OCI-LY1 (cell line): ENCODE data around the gene SLC25A33.

ENCODE experiments used
- CTCF ChIP-seq: fragments of 200-600 bp; sonication (generic), shearing (Covaris generic); IDR thresholded peaks from 2 replicates; pipeline ENCODE4 v1.5.1; 2017; ENCODE audit warnings: mild to moderate bottlenecking, antibody characterized with exemption, low read length, moderate library complexity, mixed read lengths
- EZH2 ChIP-seq: fragments of 200-600 bp; sonication (generic), shearing (Covaris generic); IDR thresholded peaks from 2 replicates; pipeline ENCODE4 v1.8.0; 2017; ENCODE audit warnings: borderline replicate concordance, mixed run types, mild to moderate bottlenecking, antibody characterized with exemption, low read length, moderate library complexity, mixed read lengths

DNA sequence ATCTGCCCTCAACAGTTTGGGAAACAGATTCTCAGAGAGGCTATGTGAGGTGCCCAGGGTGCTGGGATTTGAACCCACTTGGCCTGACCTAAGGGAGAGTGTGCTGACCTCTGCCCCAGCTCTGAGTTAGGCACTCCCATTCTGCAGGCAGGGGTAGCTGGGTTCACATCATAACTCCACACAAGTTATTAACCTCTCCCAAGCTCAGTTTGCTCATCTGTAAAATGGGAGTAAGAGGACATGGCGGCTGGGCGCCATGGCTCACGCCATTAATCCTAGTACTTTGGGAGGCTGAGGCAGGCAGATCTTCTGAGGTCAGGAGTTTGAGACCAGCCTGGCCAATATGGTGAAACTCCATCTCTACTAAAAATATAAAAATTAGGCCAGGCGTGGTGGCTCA, 8.9 kb upstream of the SLC25A33 start:
- TF ChIP-seq CTCF (no peak), EZH2 (no peak)
